BJ (cell line): ENCODE results near the gene WAPL. TPM values are rescaled to one million over a fixed set of nuclear protein-coding genes. Genes with fewer than 3 reads are reported as not detected.
"Not testable (repeated sequence)": the region's sequence is repeated elsewhere in the genome, so short reads cannot be mapped to it uniquely, and the experiment has no call there.

Experiments
- CTCF ChIA-PET: fragments of 350-600 bp; formaldehyde crosslinking; extraction: SDS; loops from one replicate; lab custom pipeline; 2021; ENCODE audit warnings: antibody characterized with exemption, inconsistent platforms; lab: Yijun Ruan, JAX
- POLR2A ChIA-PET: fragments of 300-600 bp; sonication (Branson Sonifier 250); formaldehyde crosslinking; extraction: SDS; loops from one replicate; lab custom pipeline; 2021; ENCODE audit warnings: antibody characterized with exemption; lab: Charles Lee
- DNase-seq: peaks from one replicate; pipeline ENCODE4 v3.0.0-alpha.2; 2011; ENCODE audit warnings: low read depth
- H3K27me3 ChIP-seq: 2 replicates; pipeline ENCODE4 v1.6.0; 2011; ENCODE audit warnings: low read length; ENCODE audit not compliant: control insufficient read depth, insufficient read depth
- H3K36me3 ChIP-seq: 2 replicates; pipeline ENCODE4 v1.5.1; 2011; ENCODE audit warnings: low read length; ENCODE audit not compliant: control insufficient read depth, insufficient read depth
- H3K4me3 ChIP-seq: 2 replicates; pipeline ENCODE4 v1.5.1; 2011; ENCODE audit warnings: low read depth, mild to moderate bottlenecking, control low read depth, low read length
- polyA plus RNA-seq: library from polyadenylated mRNA; depleted of rRNA; stranded (reverse); fragments of >200 nt; gene quantifications from 2 replicates; pipeline ENCODE4 v1.2.3, GENCODE V29; 2011
- TF ChIP-seq, protein P1 (sequence below): IDR thresholded peaks from 2 replicates; pipeline ENCODE4 v1.5.1; 2011; ENCODE audit warnings: low read depth, mild to moderate bottlenecking, control low read depth, inconsistent platforms, low read length, moderate library complexity; ENCODE audit not compliant: insufficient read depth

WAPL gene
- polyA plus RNA-seq, 1 experiment = 8.8 TPM

DNA sequence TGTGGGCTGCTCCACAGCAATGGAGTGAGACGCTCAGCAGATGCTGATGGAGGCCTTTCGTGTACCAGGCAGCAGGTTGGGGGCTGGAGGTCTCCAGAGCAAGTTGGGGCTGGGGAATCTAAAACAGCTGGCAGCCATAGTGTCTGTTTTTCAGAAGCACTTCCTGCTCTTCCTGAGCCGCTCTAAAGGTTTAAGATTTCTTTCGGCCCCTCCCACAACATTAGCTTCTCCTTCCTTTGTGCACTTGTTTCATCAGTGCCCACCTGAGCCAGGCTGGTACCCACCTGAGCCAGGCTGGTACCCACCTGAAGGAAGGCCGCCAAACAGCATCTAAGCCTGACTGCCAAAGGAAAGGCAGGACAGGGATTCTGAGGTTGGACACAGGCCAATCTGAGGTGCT lies 18.4 kb upstream of the WAPL start:
- POLR2A ChIA-PET = no interaction called here
- Histone ChIP-seq H3K36me3 (no peaks in the 10 kb centered on the region), H3K4me3 (no peak overlapping the region), H3K27me3 (no peaks in the 10 kb centered on the region)
- no peak for DNase-seq
- TF ChIP-seq, protein P1, sequence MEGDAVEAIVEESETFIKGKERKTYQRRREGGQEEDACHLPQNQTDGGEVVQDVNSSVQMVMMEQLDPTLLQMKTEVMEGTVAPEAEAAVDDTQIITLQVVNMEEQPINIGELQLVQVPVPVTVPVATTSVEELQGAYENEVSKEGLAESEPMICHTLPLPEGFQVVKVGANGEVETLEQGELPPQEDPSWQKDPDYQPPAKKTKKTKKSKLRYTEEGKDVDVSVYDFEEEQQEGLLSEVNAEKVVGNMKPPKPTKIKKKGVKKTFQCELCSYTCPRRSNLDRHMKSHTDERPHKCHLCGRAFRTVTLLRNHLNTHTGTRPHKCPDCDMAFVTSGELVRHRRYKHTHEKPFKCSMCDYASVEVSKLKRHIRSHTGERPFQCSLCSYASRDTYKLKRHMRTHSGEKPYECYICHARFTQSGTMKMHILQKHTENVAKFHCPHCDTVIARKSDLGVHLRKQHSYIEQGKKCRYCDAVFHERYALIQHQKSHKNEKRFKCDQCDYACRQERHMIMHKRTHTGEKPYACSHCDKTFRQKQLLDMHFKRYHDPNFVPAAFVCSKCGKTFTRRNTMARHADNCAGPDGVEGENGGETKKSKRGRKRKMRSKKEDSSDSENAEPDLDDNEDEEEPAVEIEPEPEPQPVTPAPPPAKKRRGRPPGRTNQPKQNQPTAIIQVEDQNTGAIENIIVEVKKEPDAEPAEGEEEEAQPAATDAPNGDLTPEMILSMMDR = no peak
- CTCF ChIA-PET = no interaction called here

DNA sequence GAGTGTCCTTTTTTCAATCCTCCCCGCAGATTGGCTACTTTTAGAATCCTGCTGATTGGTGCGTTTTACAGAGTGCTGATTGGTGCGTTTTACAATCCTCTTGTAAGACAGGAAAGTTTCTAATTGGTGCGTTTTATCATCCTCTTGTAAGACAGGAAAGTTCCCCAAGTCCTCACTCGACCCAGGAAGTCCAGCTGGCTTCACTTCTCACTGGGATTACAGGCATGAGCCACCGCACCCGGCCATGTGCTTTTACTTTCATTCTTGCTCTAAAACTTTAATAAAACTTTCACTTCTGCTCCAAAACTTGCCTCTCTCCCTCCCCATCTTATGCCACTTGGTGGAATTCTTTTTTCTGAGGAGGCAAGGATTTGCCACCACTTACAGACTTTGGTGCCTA lies 17.0 kb upstream of the WAPL start:
- TF ChIP-seq, protein P1 = no peak
- ChIA-PET CTCF (interaction anchor here (1.0 kb wide), 1 partner anchor 46 kb away, joined by 3 read pairs; no protein-coding TSS in a partner anchor), POLR2A (no interaction called here)
- no peak for DNase-seq
- no peak overlapping the region for H3K4me3 ChIP-seq
- H3K36me3 ChIP-seq = no peaks in the 10 kb centered on the region
- H3K27me3 ChIP-seq = no peaks in the 10 kb centered on the region

DNA sequence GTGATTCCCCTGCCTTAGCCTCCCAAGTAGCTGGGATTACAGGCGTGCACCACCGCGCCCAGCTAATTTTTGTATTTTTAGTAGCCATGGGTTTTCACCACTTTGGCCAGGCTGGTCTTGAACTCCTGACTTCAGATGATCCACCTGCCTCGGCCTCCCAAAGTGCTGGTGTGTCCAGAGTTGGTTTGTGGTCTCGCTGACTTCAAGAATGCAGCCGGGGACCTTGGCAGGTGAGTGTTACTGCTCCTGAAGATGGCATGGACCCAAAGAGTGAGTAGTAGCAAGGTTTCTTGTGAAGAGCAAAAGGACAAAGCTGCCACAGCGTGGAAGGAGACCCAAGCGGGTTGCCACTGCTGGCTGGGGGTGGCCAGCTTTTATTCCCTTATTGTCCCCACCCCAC lies 16.4 kb upstream of the WAPL start:
- H3K4me3 ChIP-seq, POLR2A ChIA-PET, H3K36me3 ChIP-seq, CTCF ChIA-PET, DNase-seq, H3K27me3 ChIP-seq: not testable (repeated sequence)

DNA sequence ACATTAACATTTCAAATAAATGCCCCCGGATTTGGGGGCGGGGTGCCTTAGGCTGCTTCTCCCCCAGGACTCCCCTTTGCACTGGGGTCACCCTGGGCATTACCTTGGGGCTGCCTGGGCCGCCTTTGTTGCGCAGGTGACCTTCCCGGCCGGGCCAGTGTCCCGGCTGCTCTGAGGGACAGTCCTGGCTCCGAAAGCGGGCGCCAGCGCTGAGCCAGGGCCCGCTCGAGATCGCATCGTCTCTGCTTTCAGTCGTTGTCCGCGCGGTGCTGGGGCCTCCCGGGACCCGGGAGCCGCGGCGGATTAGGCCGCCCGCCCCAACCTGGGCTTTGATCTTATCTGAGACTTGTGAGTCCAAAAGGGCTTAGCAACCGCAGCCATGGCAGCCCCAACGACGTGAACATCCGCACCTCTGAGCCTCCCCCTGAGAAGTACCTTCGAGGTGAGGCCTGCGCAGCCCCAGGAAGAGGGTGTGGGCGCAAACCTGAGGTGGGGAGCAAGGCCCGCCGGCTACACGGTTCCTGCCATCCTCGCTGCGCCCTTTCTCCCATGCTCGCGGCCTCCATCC lies 14.8 kb upstream of the WAPL start:
- CTCF ChIA-PET = interaction anchor here (2.5 kb wide), 1 partner anchor 12 kb away, joined by 15 read pairs; no protein-coding TSS in a partner anchor
- no peaks in the 10 kb centered on the region for H3K36me3 ChIP-seq
- no peaks in the 10 kb centered on the region for H3K27me3 ChIP-seq
- no peak overlapping the region for H3K4me3 ChIP-seq
- no peak for DNase-seq
- POLR2A ChIA-PET = no interaction called here
- TF ChIP-seq, protein P1 = no peak

DNA sequence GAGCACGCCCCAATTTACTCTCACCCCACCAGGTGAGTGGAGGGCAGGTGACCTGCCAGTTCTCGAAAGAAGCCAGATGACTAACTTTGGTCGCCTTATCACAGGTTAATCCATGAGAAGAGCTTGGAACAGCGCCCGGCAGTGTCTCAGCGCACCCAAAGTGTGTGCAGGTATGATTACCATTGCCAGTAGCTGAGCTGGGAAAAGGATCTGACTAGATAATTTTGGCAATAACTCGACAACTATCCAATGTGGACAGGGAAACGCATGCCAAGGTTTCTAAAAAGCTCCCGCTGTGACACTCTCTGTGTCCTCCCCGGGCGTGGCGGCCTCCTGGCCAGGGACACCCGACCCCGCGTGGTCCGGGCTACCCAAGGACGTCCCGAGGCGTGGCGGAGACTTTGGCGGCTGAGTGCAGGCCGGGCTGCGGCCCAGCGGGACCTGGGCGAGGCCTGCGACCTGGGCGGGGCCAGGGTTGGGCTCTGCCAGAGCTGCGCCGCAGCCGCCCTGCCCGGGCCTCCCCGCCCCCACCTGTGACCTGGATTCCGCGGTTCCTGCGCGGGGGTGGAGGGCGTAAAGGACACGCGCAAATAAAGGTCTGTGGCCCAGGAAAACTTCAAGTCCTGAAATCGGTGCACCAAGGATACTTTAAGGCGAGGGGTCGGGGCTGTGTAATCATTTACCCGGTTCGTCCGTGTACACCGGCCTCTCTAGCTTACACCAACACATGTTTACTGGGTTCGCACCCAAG lies 13.7 kb upstream of the WAPL start:
- CTCF ChIA-PET = interaction anchor here (0.8 to 2.5 kb wide), 4 partner anchors 8 to 50 kb away, joined by 3 to 15 read pairs (median 4); no protein-coding TSS in a partner anchor

More for the DNA sequence above, 13.7 kb upstream of the WAPL start:
- POLR2A ChIA-PET = no interaction called here
- TF ChIP-seq, protein P1 = no peak
- no peak for DNase-seq
- Histone ChIP-seq H3K4me3 (peak overlapping the region; percentile 42), H3K27me3 (no peaks in the 10 kb centered on the region), H3K36me3 (no peaks in the 10 kb centered on the region)
